Astrocyte (in vitro differentiated cells and primary cell): ENCODE measurements around the gene SSBP3.

ENCODE experiments used
- EZH2 ChIP-seq: IDR thresholded peaks from 2 replicates; pipeline ENCODE4 v1.6.1; 2012; ENCODE audit warnings: mild to moderate bottlenecking, low read length, inconsistent platforms; ENCODE audit not compliant: insufficient read depth
- TF ChIP-seq, protein P1 (sequence below): IDR thresholded peaks from 2 replicates; pipeline ENCODE4 v1.5.1; 2011; ENCODE audit warnings: low read depth, mild to moderate bottlenecking, inconsistent platforms, low read length, moderate library complexity; ENCODE audit not compliant: insufficient read depth

DNA sequence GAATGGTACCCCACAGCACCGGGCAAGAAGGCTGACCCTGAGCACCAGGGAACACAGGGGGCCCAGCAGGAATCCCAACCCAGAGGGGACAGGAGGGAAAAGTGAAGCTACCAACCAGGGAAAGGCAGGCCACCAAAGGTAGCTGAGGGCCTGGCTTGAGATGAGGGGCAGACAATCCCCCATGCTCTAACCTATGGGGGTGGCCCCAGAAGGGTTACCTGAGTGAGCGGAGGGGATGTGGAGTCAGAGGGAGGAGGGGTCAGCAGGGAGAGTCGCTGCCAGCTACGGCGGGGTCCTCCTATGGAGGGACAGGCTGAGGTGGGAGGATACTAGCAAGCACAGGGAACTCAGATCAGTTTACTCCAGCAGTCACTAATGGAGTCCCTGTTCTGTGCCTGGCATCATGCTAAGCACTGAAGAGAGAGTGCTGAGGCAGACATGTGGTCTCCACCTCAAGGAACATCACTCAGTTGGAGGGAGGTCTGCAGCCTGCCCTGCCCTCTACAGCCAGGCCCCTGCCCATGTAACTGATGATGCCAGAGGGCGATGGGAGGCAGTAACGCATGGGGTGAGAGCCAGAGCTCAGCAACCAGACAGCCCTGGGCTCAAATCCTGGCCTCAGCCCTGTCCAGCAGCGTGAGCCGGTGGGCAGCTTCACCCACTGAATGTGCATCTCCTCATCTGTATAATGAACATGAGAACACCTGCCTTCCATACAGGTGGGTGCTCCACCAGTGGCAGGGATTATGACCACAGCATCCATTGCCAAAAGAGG is 227.7 kb downstream of the SSBP3 start:
- TF ChIP-seq, protein P1, sequence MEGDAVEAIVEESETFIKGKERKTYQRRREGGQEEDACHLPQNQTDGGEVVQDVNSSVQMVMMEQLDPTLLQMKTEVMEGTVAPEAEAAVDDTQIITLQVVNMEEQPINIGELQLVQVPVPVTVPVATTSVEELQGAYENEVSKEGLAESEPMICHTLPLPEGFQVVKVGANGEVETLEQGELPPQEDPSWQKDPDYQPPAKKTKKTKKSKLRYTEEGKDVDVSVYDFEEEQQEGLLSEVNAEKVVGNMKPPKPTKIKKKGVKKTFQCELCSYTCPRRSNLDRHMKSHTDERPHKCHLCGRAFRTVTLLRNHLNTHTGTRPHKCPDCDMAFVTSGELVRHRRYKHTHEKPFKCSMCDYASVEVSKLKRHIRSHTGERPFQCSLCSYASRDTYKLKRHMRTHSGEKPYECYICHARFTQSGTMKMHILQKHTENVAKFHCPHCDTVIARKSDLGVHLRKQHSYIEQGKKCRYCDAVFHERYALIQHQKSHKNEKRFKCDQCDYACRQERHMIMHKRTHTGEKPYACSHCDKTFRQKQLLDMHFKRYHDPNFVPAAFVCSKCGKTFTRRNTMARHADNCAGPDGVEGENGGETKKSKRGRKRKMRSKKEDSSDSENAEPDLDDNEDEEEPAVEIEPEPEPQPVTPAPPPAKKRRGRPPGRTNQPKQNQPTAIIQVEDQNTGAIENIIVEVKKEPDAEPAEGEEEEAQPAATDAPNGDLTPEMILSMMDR: no peak
- no peak for TF ChIP-seq EZH2
